ENCODE results near the gene NME9. TPM values are rescaled to one million over a fixed set of nuclear protein-coding genes. Genes with fewer than 3 reads are reported as not detected.
A peak's percentile ranks its signal among the peaks of the same experiment; 100 is the strongest.

Gene NME9, protein sequence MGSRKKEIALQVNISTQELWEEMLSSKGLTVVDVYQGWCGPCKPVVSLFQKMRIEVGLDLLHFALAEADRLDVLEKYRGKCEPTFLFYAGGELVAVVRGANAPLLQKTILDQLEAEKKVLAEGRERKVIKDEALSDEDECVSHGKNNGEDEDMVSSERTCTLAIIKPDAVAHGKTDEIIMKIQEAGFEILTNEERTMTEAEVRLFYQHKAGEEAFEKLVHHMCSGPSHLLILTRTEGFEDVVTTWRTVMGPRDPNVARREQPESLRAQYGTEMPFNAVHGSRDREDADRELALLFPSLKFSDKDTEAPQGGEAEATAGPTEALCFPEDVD
- 0.40 TPM in 1 of 2 replicates, not detected in the other for total RNA-seq (2014; rRNA removed)
- Bru-seq, nascent RNA, result percentile 10 among the genes with signal in this experiment
- BruChase-seq, experiment 1, labeled RNA remaining after a 6-hour chase, result percentile 9 among the genes with signal in this experiment
- percentile 15 among the genes with signal in this experiment for BruChase-seq, experiment 2, labeled RNA remaining after a 2-hour chase
- long read RNA-seq, partial matches to known transcripts, result 0 of 1 reads
- long read RNA-seq, other reads (novel, unspliced or antisense), result 1 of 1 reads

DNA sequence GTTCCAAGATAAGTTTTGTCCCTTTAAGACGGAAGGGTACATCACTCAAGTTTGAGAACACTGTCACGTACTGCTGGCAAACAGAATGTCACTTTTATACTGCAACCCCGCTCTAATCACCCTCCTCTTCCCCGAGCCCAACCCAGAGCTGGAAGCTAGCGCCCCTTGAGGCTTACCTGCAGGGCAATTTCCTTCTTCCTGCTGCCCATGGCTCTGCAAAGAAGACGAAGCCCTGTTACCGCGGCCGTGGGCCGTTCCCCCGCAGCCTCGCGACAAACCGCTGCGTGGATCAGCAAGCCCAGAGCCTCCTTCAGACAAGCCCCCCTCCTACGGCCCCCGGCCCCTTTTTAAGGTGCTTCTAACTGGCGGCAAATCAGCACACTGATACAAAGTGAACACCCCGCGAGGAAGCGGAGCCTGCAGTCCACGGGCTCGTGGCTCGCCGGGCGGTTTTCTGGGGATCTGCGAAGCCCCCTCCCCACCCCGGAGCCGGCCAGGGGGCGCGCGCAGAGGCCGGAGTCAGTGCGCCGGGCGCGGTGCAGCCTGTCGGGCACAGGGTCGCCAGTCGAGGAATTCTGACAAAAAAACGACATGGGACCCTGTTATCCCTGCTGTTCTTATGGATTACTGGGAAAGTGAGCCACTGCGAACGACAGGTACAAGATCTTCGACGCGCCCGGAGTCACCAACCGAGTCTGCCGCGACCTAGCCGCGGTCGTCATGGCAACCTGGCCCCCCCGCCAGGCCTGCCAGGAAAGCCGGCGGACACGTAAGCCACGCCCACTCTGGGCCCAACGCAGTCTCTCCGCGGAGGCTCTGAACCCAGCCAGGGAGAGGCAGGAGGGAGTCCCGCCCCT, at the start of gene NME9:
Gene NME9 (minus strand): TSS at position 725 of the 857 bp plus-strand sequence. CDS start 516 bp downstream, at position 209.
- Histone ChIP-seq H3K9me2 (replicated peaks; ENCODE audit: low read length) (no peaks in the 10 kb centered on the region), H3K27me3 (ENCODE audit: low read length) (no peaks in the 10 kb centered on the region), H3K79me2 (ENCODE audit: low read length) (no peaks in the 10 kb centered on the region), H3K27ac (ENCODE audit: low read length) (no peak within 1 kb of the TSS), H3K4me2 (ENCODE audit: low read length) (peak within 1 kb of the TSS; percentile 99), H4K20me1 (ENCODE audit: low read length) (no peaks in the 10 kb centered on the region), H3F3A (ENCODE audit: low read length, unreplicated experiment) (no peaks in the 10 kb centered on the region), H3K9ac (ENCODE audit: low read length) (peak within 1 kb of the TSS; percentile 45), H3K36me3 (ENCODE audit: low read depth, low read length) (no peaks in the 10 kb centered on the region), H3K4me3 (ENCODE audit: low read length) (peak within 1 kb of the TSS; percentile 83), H2AFZ (ENCODE audit: low read length) (peak within 1 kb of the TSS; percentile 99), H3K4me1 (ENCODE audit: insufficient read depth, low read length) (peaks cover 7% of the 10 kb centered on the region; the same call in 1 of the 2 replicates), H3K9me3 (ENCODE audit: low read length) (no peaks in the 10 kb centered on the region)
- intact Hi-C loops (cut with micrococcal nuclease), result loop anchor here (1.0 kb wide), 2 partner anchors 19 to 142 kb away; partner anchors contain the start of genes ARMC8 and MRAS
- ChIA-PET CTCF (no interaction called here), POLR2A (ENCODE audit: unreplicated experiment) (no interaction called here)
- no peak for TF ChIP-seq EZH2 (IDR thresholded peaks at IDR 0.05; ENCODE audit: low read length, unreplicated experiment)
- TF ChIP-seq, protein P1, sequence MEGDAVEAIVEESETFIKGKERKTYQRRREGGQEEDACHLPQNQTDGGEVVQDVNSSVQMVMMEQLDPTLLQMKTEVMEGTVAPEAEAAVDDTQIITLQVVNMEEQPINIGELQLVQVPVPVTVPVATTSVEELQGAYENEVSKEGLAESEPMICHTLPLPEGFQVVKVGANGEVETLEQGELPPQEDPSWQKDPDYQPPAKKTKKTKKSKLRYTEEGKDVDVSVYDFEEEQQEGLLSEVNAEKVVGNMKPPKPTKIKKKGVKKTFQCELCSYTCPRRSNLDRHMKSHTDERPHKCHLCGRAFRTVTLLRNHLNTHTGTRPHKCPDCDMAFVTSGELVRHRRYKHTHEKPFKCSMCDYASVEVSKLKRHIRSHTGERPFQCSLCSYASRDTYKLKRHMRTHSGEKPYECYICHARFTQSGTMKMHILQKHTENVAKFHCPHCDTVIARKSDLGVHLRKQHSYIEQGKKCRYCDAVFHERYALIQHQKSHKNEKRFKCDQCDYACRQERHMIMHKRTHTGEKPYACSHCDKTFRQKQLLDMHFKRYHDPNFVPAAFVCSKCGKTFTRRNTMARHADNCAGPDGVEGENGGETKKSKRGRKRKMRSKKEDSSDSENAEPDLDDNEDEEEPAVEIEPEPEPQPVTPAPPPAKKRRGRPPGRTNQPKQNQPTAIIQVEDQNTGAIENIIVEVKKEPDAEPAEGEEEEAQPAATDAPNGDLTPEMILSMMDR (conservative IDR thresholded peaks at IDR 0.05; ENCODE audit: low read depth, low read length), result peak; percentile 62
- no TSS peak for BruUV-seq (replicated peaks)
- DNase-seq, result peak; percentile 75
- peak; percentile 84 for ATAC-seq

DNA sequence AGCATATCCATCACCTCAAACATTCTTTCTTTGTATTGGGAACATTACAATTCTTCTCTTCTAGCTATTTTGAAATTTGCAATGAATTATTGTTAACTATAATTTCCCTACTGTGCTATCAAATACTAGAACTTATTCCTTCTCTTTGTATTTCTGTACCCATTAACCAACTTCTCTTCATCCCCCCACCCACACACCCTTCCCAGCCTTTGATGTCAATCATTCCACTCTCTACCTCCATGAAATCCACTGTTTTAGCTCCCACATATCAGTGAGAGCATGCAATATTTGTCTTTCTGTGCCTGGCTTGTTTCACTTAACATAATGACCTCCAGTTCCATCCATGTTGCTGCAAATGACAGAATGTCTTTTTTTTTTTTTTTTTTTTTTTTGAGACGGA, 49.3 kb upstream of the NME9 start:
- DNase-seq (no peak), ATAC-seq (no peak)
- CTCF ChIA-PET, result no interaction called here
- Histone ChIP-seq H3K4me1 (ENCODE audit: insufficient read depth, low read length) (no peaks in the 10 kb centered on the region), H3K9me3 (ENCODE audit: low read length) (no peaks in the 10 kb centered on the region), H3K27ac (ENCODE audit: low read length) (no peak overlapping the region), H3K36me3 (ENCODE audit: low read depth, low read length) (no peaks in the 10 kb centered on the region), H3K4me3 (ENCODE audit: low read length) (no peak overlapping the region), H4K20me1 (ENCODE audit: low read length) (no peaks in the 10 kb centered on the region), H3K4me2 (ENCODE audit: low read length) (no peak overlapping the region), H2AFZ (ENCODE audit: low read length) (no peak overlapping the region), H3K79me2 (ENCODE audit: low read length) (no peaks in the 10 kb centered on the region), H3F3A (ENCODE audit: low read length, unreplicated experiment) (no peaks in the 10 kb centered on the region), H3K9ac (ENCODE audit: low read length) (no peak overlapping the region), H3K9me2 (replicated peaks; ENCODE audit: low read length) (no peaks in the 10 kb centered on the region), H3K27me3 (ENCODE audit: low read length) (no peaks in the 10 kb centered on the region)
- POLR2A ChIA-PET (ENCODE audit: unreplicated experiment), result no interaction called here
- no TSS peak for BruUV-seq (replicated peaks)
- intact Hi-C loops (cut with micrococcal nuclease), result no loop called here
- TF ChIP-seq EZH2 (IDR thresholded peaks at IDR 0.05; ENCODE audit: low read length, unreplicated experiment) (no peak), EZH2phosphoT487 (IDR thresholded peaks at IDR 0.05; ENCODE audit: borderline replicate concordance, low read length) (no peak)

DNA sequence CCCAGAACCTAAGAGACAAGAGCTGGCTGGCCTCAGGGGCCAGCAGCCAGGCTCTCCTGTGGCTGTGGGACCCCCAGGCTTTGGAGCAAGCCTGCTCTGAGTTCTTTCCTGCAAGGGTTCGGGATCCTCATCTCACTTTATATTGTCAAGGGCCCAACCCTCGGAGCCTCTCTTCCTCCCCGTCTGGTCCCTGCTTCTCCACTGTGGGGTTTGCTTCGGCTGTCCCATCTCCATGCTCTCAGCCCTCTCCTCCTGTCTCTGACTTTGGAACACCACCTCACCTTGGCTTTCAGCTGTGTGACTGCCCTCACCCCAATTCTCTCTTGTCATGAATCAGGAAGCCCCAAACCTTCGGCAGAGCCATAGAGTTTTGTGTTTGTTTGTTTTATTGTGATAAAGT, 48.7 kb upstream of the NME9 start:
- Histone ChIP-seq H3F3A (ENCODE audit: low read length, unreplicated experiment) (no peaks in the 10 kb centered on the region), H3K27ac (ENCODE audit: low read length) (no peak overlapping the region), H3K4me2 (ENCODE audit: low read length) (no peak overlapping the region), H3K9me2 (replicated peaks; ENCODE audit: low read length) (no peaks in the 10 kb centered on the region), H3K4me3 (ENCODE audit: low read length) (no peak overlapping the region), H3K9me3 (ENCODE audit: low read length) (no peaks in the 10 kb centered on the region), H2AFZ (ENCODE audit: low read length) (no peak overlapping the region), H3K79me2 (ENCODE audit: low read length) (no peaks in the 10 kb centered on the region), H3K27me3 (ENCODE audit: low read length) (no peaks in the 10 kb centered on the region), H3K36me3 (ENCODE audit: low read depth, low read length) (no peaks in the 10 kb centered on the region), H3K9ac (ENCODE audit: low read length) (no peak overlapping the region), H4K20me1 (ENCODE audit: low read length) (no peaks in the 10 kb centered on the region), H3K4me1 (ENCODE audit: insufficient read depth, low read length) (no peaks in the 10 kb centered on the region)
- no peak for ATAC-seq
- TF ChIP-seq, protein P1 (conservative IDR thresholded peaks at IDR 0.05; ENCODE audit: low read depth, low read length), result no peak
- TF ChIP-seq EZH2phosphoT487 (IDR thresholded peaks at IDR 0.05; ENCODE audit: borderline replicate concordance, low read length) (no peak), EZH2 (IDR thresholded peaks at IDR 0.05; ENCODE audit: low read length, unreplicated experiment) (no peak)
- no TSS peak for BruUV-seq (replicated peaks)
- ChIA-PET POLR2A (ENCODE audit: unreplicated experiment) (no interaction called here), CTCF (no interaction called here)
- intact Hi-C loops (cut with micrococcal nuclease), result no loop called here
- DNase-seq, result no peak

Data from PC-3 (cell line).